ENCODE results near the gene KISS1R. TPM values are rescaled to one million over a fixed set of nuclear protein-coding genes. Genes with fewer than 3 reads are reported as not detected.

The KISS1R gene
- polyA plus RNA-seq, 1 donor (not counting 4 experiments of a cell fraction or from before 2014, with no cell fraction given): not detected

GRCh38 chr19:882871-883497 is 34.1 kb upstream of the KISS1R start:
- Histone ChIP-seq H3K4me2 (ENCODE audit: control insufficient read depth, extremely low read depth, insufficient read depth, low read depth, low read length) (no peak overlapping the region), H4K20me1 (ENCODE audit: control insufficient read depth, extremely low read depth, insufficient read depth, low read length) (peaks cover 2% of the 10 kb centered on the region)
- no peak for FAIRE-seq

GRCh38 chr19:883661-884211 is 33.4 kb upstream of the KISS1R start:
- peaks cover 11 to 13% of the 10 kb centered on the region in 2 experiments for H3K36me3 ChIP-seq (ENCODE audit: control insufficient read depth in 2 of 2, extremely low read depth in 1 of 2, insufficient read depth in 2 of 2, low read length in 2 of 2)
- no peak overlapping the region for H3K9ac ChIP-seq (ENCODE audit: control insufficient read depth, extremely low read depth, insufficient read depth, low read length)
- peaks cover 6% of the 10 kb centered on the region for H3K4me1 ChIP-seq (ENCODE audit: control insufficient read depth, extremely low read depth, insufficient read depth, low read length)
- DNase-seq (ENCODE audit: low read depth, low spot score): peak; percentile 63
- H3K9me1 ChIP-seq (ENCODE audit: control insufficient read depth, extremely low read depth, insufficient read depth, low read length): no peaks in the 10 kb centered on the region
- H2AFZ ChIP-seq (ENCODE audit: control insufficient read depth, low read length): no peak overlapping the region
- FAIRE-seq: peak; percentile 49
- H3K4me2 ChIP-seq (ENCODE audit: control insufficient read depth, extremely low read depth, insufficient read depth, low read depth, low read length): no peak overlapping the region
- peaks cover 2% of the 10 kb centered on the region for H4K20me1 ChIP-seq (ENCODE audit: control insufficient read depth, extremely low read depth, insufficient read depth, low read length)
- no peak overlapping the region for H3K4me3 ChIP-seq (ENCODE audit: control insufficient read depth in 2 of 3, extremely low read depth in 1 of 3, insufficient read depth in 2 of 3, low read depth in 1 of 3, low read length in 3 of 3)
- H3K9me3 ChIP-seq (ENCODE audit: control insufficient read depth, low read depth, low read length): no peaks in the 10 kb centered on the region
- TF ChIP-seq CTCF (optimal IDR thresholded peaks at IDR 0.05 in 1 of 3, IDR thresholded peaks at IDR 0.05 in 1 of 3, conservative IDR thresholded peaks at IDR 0.05 in 1 of 3; ENCODE audit: extremely low read depth in 1 of 3, insufficient read depth in 2 of 3, low read length in 3 of 3) (peak; percentile 49 to 82 (median 80)), EZH2 (IDR thresholded peaks at IDR 0.05; ENCODE audit: low read length) (no peak)
- H3K27ac ChIP-seq (ENCODE audit: control insufficient read depth, insufficient read depth, low read length): no peak overlapping the region
- dilution Hi-C loops (cut with MboI; ENCODE audit: extremely low pct_ligation_motif_present, low sequenced_read_pairs): no loop called here
- no peaks in the 10 kb centered on the region for H3K79me2 ChIP-seq (ENCODE audit: control insufficient read depth, insufficient read depth, low read length)
- H3K27me3 ChIP-seq (ENCODE audit: control insufficient read depth, extremely low read depth, insufficient read depth, low read length): no peaks in the 10 kb centered on the region

More at GRCh38 chr19:882871-883497, 34.1 kb upstream of the KISS1R start:
- H3K36me3 ChIP-seq (ENCODE audit: control insufficient read depth in 2 of 2, extremely low read depth in 1 of 2, insufficient read depth in 2 of 2, low read length in 2 of 2): peaks cover 10 to 13% of the 10 kb centered on the region in 2 experiments
- H3K27me3 ChIP-seq (ENCODE audit: control insufficient read depth, extremely low read depth, insufficient read depth, low read length): no peaks in the 10 kb centered on the region
- H3K4me1 ChIP-seq (ENCODE audit: control insufficient read depth, extremely low read depth, insufficient read depth, low read length): peaks cover 6% of the 10 kb centered on the region
- dilution Hi-C loops (cut with MboI; ENCODE audit: extremely low pct_ligation_motif_present, low sequenced_read_pairs): no loop called here
- no peak overlapping the region for H2AFZ ChIP-seq (ENCODE audit: control insufficient read depth, low read length)
- H3K9me1 ChIP-seq (ENCODE audit: control insufficient read depth, extremely low read depth, insufficient read depth, low read length): no peaks in the 10 kb centered on the region
- H3K9ac ChIP-seq (ENCODE audit: control insufficient read depth, extremely low read depth, insufficient read depth, low read length): no peak overlapping the region
- H3K27ac ChIP-seq (ENCODE audit: control insufficient read depth, insufficient read depth, low read length): no peak overlapping the region
- TF ChIP-seq CTCF (optimal IDR thresholded peaks at IDR 0.05 in 1 of 3, IDR thresholded peaks at IDR 0.05 in 1 of 3, conservative IDR thresholded peaks at IDR 0.05 in 1 of 3; ENCODE audit: extremely low read depth in 1 of 3, insufficient read depth in 2 of 3, low read length in 3 of 3) (no peak), EZH2 (IDR thresholded peaks at IDR 0.05; ENCODE audit: low read length) (no peak)
- H3K79me2 ChIP-seq (ENCODE audit: control insufficient read depth, insufficient read depth, low read length): no peaks in the 10 kb centered on the region
- DNase-seq (ENCODE audit: low read depth, low spot score): no peak
- H3K4me3 ChIP-seq (ENCODE audit: control insufficient read depth in 2 of 3, extremely low read depth in 1 of 3, insufficient read depth in 2 of 3, low read depth in 1 of 3, low read length in 3 of 3): no peak overlapping the region
- no peaks in the 10 kb centered on the region for H3K9me3 ChIP-seq (ENCODE audit: control insufficient read depth, low read depth, low read length)
